BJ (cell line): Measurements from ENCODE around the gene KRTAP12-1. TPM values are rescaled to one million over a fixed set of nuclear protein-coding genes. Genes with fewer than 3 reads are reported as not detected.
"Not testable (repeated sequence)": the region's sequence is repeated elsewhere in the genome, so short reads cannot be mapped to it uniquely, and the experiment has no call there.

Experiments
- CTCF ChIA-PET: fragments of 350-600 bp; formaldehyde crosslinking; extraction: SDS; loops from one replicate; lab custom pipeline; 2021; ENCODE audit warnings: antibody characterized with exemption, inconsistent platforms; lab: Yijun Ruan, JAX
- POLR2A ChIA-PET: fragments of 300-600 bp; sonication (Branson Sonifier 250); formaldehyde crosslinking; extraction: SDS; loops from one replicate; lab custom pipeline; 2021; ENCODE audit warnings: antibody characterized with exemption; lab: Charles Lee
- DNase-seq: peaks from one replicate; pipeline ENCODE4 v3.0.0-alpha.2; 2011; ENCODE audit warnings: low read depth
- H3K27me3 ChIP-seq: 2 replicates; pipeline ENCODE4 v1.6.0; 2011; ENCODE audit warnings: low read length; ENCODE audit not compliant: control insufficient read depth, insufficient read depth
- H3K36me3 ChIP-seq: 2 replicates; pipeline ENCODE4 v1.5.1; 2011; ENCODE audit warnings: low read length; ENCODE audit not compliant: control insufficient read depth, insufficient read depth
- H3K4me3 ChIP-seq: 2 replicates; pipeline ENCODE4 v1.5.1; 2011; ENCODE audit warnings: low read depth, mild to moderate bottlenecking, control low read depth, low read length
- polyA plus RNA-seq: library from polyadenylated mRNA; depleted of rRNA; stranded (reverse); fragments of >200 nt; gene quantifications from 2 replicates; pipeline ENCODE4 v1.2.3, GENCODE V29; 2011
- TF ChIP-seq, protein P1 (sequence below): IDR thresholded peaks from 2 replicates; pipeline ENCODE4 v1.5.1; 2011; ENCODE audit warnings: low read depth, mild to moderate bottlenecking, control low read depth, inconsistent platforms, low read length, moderate library complexity; ENCODE audit not compliant: insufficient read depth

KRTAP12-1 gene
- polyA plus RNA-seq, 1 experiment: not detected

DNA sequence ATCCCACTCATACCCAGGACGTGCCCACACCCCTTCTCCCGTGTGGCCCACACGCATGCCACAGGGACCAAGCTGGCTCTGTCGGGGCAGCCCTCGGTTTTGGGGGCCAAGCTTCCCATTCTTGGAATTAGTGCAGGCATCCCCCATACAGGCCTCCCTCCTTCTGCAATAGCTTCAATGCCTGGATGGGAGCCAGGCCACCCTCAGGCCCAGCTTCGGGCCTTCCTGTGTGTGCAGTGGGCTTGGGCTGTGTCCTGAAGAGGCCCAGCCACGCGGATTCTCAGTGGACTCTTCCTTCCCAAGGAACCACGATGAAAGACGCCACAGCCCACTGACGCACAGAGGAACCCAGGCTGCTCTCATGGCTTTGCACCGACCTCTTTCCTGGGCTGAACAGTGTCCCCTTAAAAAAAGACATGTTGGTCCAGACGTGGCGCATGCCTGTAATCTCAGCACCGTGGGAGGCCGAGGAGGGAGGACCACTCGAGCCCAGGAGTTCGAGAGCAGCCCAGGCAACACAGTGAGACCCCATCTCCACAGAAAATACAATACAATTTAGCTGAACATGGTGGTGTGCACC, 32.4 kb downstream of the KRTAP12-1 start:
- CTCF ChIA-PET: no interaction called here
- Histone ChIP-seq H3K27me3 (no peaks in the 10 kb centered on the region), H3K36me3 (no peaks in the 10 kb centered on the region), H3K4me3 (no peak overlapping the region)
- DNase-seq: no peak
- POLR2A ChIA-PET: no interaction called here
- TF ChIP-seq, protein P1, sequence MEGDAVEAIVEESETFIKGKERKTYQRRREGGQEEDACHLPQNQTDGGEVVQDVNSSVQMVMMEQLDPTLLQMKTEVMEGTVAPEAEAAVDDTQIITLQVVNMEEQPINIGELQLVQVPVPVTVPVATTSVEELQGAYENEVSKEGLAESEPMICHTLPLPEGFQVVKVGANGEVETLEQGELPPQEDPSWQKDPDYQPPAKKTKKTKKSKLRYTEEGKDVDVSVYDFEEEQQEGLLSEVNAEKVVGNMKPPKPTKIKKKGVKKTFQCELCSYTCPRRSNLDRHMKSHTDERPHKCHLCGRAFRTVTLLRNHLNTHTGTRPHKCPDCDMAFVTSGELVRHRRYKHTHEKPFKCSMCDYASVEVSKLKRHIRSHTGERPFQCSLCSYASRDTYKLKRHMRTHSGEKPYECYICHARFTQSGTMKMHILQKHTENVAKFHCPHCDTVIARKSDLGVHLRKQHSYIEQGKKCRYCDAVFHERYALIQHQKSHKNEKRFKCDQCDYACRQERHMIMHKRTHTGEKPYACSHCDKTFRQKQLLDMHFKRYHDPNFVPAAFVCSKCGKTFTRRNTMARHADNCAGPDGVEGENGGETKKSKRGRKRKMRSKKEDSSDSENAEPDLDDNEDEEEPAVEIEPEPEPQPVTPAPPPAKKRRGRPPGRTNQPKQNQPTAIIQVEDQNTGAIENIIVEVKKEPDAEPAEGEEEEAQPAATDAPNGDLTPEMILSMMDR: no peak

GRCh38 chr21:44648557-44649311, 33.2 kb downstream of the KRTAP12-1 start:
- no peak overlapping the region for H3K4me3 ChIP-seq
- H3K36me3 ChIP-seq: no peaks in the 10 kb centered on the region
- CTCF ChIA-PET: no interaction called here
- POLR2A ChIA-PET: no interaction called here
- DNase-seq: no peak
- H3K27me3 ChIP-seq: no peaks in the 10 kb centered on the region
- TF ChIP-seq, protein P1: no peak

- no peak overlapping the region for H3K4me3 ChIP-seq
- TF ChIP-seq, protein P1: no peak
- ChIA-PET POLR2A (no interaction called here), CTCF (interaction anchor here (0.6 kb wide), 1 partner anchor 90 kb away, joined by 3 read pairs; no protein-coding TSS in a partner anchor)
- H3K36me3 ChIP-seq: no peaks in the 10 kb centered on the region
- no peak for DNase-seq
- H3K27me3 ChIP-seq: no peaks in the 10 kb centered on the region
Measured at GRCh38 chr21:44647222-44647552, 34.8 kb downstream of the KRTAP12-1 start.

DNA sequence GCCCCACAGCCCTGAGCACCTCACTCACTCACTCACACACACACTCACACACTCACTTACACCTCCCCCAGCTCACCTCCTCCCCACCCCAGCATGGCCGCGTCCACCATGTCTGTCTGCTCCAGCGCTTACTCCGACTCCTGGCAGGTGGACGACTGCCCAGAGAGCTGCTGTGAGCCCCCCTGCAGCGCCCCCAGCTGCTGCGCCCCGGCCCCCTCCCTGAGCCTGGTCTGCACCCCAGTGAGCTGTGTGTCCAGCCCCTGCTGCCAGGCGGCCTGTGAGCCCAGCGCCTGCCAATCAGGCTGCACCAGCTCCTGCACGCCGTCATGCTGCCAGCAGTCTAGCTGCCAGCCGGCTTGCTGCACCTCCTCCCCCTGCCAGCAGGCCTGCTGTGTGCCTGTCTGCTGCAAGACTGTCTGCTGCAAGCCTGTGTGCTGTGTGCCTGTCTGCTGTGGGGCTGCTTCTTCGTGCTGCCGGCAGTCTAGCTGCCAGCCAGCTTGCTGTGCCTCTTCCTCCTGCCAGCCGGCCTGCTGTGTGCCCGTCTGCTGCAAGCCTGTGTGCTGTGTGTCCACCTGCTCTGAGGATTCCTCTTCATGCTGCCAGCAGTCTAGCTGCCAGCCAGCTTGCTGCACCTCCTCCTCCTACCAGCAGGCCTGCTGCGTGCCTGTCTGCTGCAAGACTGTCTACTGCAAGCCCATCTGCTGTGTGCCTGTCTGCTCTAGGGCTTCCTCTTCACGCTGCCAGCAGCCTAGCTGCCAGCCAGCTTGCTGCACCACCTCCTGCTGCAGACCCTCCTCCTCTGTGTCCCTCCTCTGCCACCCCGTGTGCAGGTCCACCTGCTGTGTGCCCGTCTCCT, 35.4 kb downstream of the KRTAP12-1 start, which contains the start of gene KRTAP10-11:
Gene KRTAP10-11 (plus strand): TSS at position 49 of the 856 bp plus-strand sequence. CDS start 45 bp downstream, at position 94.
- DNase-seq, H3K4me3 ChIP-seq, POLR2A ChIA-PET, H3K27me3 ChIP-seq, H3K36me3 ChIP-seq: not testable (repeated sequence)
- CTCF ChIA-PET: interaction anchor here (0.6 kb wide), 1 partner anchor 89 kb away, joined by 3 read pairs; no protein-coding TSS in a partner anchor

DNA sequence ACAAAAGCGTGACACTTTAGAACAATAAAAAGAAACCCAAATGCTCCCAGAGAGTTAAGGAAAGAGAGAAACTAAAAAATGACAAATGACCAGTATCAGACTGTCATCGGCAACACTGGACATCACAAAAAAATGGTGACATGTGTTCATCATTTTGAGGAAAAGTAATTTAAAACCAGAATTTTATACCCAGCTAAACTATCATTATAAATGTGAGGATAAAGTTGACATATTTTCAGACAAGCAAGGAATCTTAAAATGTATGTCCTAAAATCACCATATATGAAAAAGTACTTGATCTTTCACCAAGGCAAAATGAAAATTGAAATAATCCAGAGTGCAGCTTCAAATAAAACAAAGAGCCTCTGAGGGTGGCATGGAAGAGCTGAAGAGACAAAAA, 37.1 kb downstream of the KRTAP12-1 start:
- TF ChIP-seq, protein P1: no peak
- POLR2A ChIA-PET: no interaction called here

More for the DNA sequence above, 37.1 kb downstream of the KRTAP12-1 start:
- H3K4me3 ChIP-seq: no peak overlapping the region
- CTCF ChIA-PET: no interaction called here
- DNase-seq: no peak
- no peaks in the 10 kb centered on the region for H3K27me3 ChIP-seq
- no peaks in the 10 kb centered on the region for H3K36me3 ChIP-seq
